A549 (cell line): Measurements from ENCODE around the gene TEX2.

ENCODE experiments used
- CTCF ChIP-seq: fragments of >200 bp; sonication (Bioruptor Twin); formaldehyde crosslinking; IDR thresholded peaks from 3 replicates; pipeline ENCODE4 v1.5.1; 2016
- ELK1 ChIP-seq: fragments of 150-350 bp; IDR thresholded peaks from 2 replicates; pipeline ENCODE4 v1.6.1; 2014; ENCODE audit warnings: low read depth, mild to moderate bottlenecking, low read length
- HDAC2 ChIP-seq: fragments of 200-600 bp; sonication (generic); IDR thresholded peaks from 2 replicates; pipeline ENCODE4 v1.6.1; 2016
- HMGXB4 ChIP-seq: fragments of 250-450 bp; sonication (Bioruptor Pico); IDR thresholded peaks from 2 replicates; pipeline ENCODE4 v1.5.0; 2021; ENCODE audit warnings: mild to moderate bottlenecking, moderate library complexity, borderline replicate concordance
- NPAS2 ChIP-seq: fragments of 250-450 bp; sonication (Bioruptor Pico); IDR thresholded peaks from 2 replicates; pipeline ENCODE4 v1.8.0; 2022; ENCODE audit warnings: mild to moderate bottlenecking, moderate library complexity, borderline replicate concordance
- RAD21 ChIP-seq, 2 experiments: fragments of >200 bp in 1 of 2; sonication (Bioruptor Twin) in 1 of 2; formaldehyde crosslinking in 1 of 2; IDR thresholded peaks in 1 of 2; conservative IDR thresholded peaks in 1 of 2; 2 replicates in 1 of 2; 3 replicates in 1 of 2; pipeline ENCODE4 v1.6.1; 2012 to 2018; ENCODE audit warnings: inconsistent platforms in 1 of 2
- RFX5 ChIP-seq: fragments of 450-650 bp; IDR thresholded peaks from 2 replicates; pipeline ENCODE4 v1.7.1; 2014; ENCODE audit warnings: antibody characterized with exemption, mild to moderate bottlenecking, moderate library complexity
- RNF2 ChIP-seq: fragments of 200-600 bp; sonication (generic); IDR thresholded peaks from 2 replicates; pipeline ENCODE4 v1.6.1; 2016; ENCODE audit warnings: low read depth, mild to moderate bottlenecking, antibody characterized with exemption, moderate library complexity, borderline replicate concordance
- TF ChIP-seq, protein P1 (sequence below): fragments of 200-600 bp; sonication (generic); IDR thresholded peaks from 2 replicates; pipeline ENCODE4 v1.6.1; 2016; ENCODE audit warnings: antibody characterized with exemption, mild to moderate bottlenecking, moderate library complexity
- TF ChIP-seq, protein P2 (sequence below): IDR thresholded peaks from 2 replicates; pipeline ENCODE4 v1.6.1; 2012

DNA sequence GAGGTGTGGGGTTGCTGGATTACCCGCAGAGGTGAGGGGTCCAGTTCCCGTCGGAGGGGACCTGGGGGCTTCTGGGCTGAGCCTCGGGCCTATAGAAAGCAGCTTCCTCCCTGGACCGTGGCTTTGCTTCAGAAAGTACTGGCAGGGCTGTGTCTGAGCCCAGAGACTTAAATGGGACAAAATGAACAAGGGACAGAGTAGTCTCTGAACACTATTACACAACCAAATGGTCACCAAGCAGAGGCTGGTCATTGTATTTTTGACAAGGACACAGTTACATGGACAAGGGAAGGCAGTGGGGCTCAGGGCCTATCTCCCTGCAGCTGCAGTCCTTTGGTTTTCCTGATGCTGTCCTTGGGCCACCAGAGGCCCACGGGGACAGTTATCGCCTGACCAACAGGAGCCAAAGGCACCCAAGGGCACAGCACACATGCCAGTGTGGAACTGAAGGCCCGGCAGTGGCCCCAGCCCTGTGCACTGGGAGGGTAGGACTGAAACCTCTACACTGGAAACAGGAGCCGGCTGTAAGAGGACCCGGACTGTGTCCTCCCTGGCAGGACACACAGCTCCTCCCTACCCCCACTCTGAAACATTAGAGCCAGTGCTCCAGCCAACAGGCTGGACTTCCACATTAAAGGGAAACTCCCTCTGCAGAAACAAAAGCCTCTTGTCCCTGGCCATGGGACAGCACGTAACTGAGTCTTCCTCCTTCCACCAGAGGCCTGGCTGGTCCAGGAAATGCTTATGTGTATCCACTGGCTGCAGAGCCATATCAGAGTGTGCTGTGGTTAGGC lies 107.1 kb downstream of the TEX2 start:
- TF ChIP-seq CTCF (no peak), RNF2 (no peak), RFX5 (no peak), NPAS2 (CRISPR knock-in tag) (no peak), HMGXB4 (no peak), RAD21 (conservative IDR thresholded peaks at IDR 0.05 in 1 of 2, IDR thresholded peaks at IDR 0.05 in 1 of 2) (no peak), ELK1 (no peak), HDAC2 (no peak)
- TF ChIP-seq, protein P1, sequence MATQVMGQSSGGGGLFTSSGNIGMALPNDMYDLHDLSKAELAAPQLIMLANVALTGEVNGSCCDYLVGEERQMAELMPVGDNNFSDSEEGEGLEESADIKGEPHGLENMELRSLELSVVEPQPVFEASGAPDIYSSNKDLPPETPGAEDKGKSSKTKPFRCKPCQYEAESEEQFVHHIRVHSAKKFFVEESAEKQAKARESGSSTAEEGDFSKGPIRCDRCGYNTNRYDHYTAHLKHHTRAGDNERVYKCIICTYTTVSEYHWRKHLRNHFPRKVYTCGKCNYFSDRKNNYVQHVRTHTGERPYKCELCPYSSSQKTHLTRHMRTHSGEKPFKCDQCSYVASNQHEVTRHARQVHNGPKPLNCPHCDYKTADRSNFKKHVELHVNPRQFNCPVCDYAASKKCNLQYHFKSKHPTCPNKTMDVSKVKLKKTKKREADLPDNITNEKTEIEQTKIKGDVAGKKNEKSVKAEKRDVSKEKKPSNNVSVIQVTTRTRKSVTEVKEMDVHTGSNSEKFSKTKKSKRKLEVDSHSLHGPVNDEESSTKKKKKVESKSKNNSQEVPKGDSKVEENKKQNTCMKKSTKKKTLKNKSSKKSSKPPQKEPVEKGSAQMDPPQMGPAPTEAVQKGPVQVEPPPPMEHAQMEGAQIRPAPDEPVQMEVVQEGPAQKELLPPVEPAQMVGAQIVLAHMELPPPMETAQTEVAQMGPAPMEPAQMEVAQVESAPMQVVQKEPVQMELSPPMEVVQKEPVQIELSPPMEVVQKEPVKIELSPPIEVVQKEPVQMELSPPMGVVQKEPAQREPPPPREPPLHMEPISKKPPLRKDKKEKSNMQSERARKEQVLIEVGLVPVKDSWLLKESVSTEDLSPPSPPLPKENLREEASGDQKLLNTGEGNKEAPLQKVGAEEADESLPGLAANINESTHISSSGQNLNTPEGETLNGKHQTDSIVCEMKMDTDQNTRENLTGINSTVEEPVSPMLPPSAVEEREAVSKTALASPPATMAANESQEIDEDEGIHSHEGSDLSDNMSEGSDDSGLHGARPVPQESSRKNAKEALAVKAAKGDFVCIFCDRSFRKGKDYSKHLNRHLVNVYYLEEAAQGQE: no peak
- TF ChIP-seq, protein P2, sequence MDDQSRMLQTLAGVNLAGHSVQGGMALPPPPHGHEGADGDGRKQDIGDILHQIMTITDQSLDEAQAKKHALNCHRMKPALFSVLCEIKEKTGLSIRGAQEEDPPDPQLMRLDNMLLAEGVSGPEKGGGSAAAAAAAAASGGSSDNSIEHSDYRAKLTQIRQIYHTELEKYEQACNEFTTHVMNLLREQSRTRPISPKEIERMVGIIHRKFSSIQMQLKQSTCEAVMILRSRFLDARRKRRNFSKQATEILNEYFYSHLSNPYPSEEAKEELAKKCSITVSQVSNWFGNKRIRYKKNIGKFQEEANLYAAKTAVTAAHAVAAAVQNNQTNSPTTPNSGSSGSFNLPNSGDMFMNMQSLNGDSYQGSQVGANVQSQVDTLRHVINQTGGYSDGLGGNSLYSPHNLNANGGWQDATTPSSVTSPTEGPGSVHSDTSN: no peak
